ENCODE measurements around the gene HIGD2A. TPM values are rescaled to one million over a fixed set of nuclear protein-coding genes. Genes with fewer than 3 reads are reported as not detected.

Gene HIGD2A
- total RNA-seq, 6 donors from 2014 or later, result 46.5 to 108 (median 93.6) TPM

DNA sequence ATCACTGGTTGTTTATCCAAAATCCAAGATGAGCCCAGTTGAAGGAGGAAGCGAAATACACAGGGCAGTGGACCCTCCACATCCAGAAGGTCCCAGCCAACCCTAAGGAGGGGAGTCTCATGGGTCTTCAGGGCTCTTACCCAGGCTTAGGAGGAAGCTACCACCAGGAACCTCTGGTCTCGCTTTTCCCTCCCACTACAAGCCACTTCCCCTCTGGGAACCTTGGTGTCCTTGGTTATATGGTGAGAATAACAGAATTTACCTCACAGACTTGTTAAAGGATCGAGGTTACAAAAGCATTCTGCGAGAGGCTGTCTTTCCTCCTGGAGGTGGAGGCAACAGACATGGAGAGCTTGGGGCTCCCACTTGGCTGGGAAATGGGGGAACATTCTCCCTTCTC lies 3.4 kb downstream of the HIGD2A start:
- Histone ChIP-seq H3K4me3 (no peak overlapping the region), H3K27me3 (no peaks in the 10 kb centered on the region), H3K36me3 (peaks cover 0 to 58% (median 35%) of the 10 kb centered on the region in 4 donors), H3K9me3 (no peaks in the 10 kb centered on the region), H3K4me1 (peaks cover 12 to 28% (median 18%) of the 10 kb centered on the region in 4 donors), H3K27ac (no peak overlapping the region)
- DNase-seq, result no peak
- no peak for ATAC-seq (ENCODE audit: low FRiP score in 2 of 2)
- WGBS, 2 donors, result 68 to 74% methylated on average over 4 of the region's 4 CpGs
- no peak for TF ChIP-seq CTCF (IDR thresholded peaks at IDR 0.05)
- TF ChIP-seq EP300 (IDR thresholded peaks at IDR 0.05), result no peak
- no peak for TF ChIP-seq POLR2A (IDR thresholded peaks at IDR 0.05)
- TF ChIP-seq POLR2AphosphoS5 (IDR thresholded peaks at IDR 0.05), result no peak

GRCh38 chr5:176392526-176392925 lies 4.0 kb downstream of the HIGD2A start:
- Histone ChIP-seq H3K36me3 (peaks cover 0 to 61% (median 36%) of the 10 kb centered on the region in 4 donors), H3K4me1 (peaks cover 7 to 23% (median 13%) of the 10 kb centered on the region in 4 donors), H3K4me3 (no peak overlapping the region), H3K27me3 (no peaks in the 10 kb centered on the region), H3K27ac (no peak overlapping the region), H3K9me3 (no peaks in the 10 kb centered on the region)
- 94 to 98% methylated on average over 6 to 11 of the region's 11 CpGs for WGBS, 2 donors
- no peak for ATAC-seq (ENCODE audit: low FRiP score in 2 of 2)
- DNase-seq, result peak in 1 of 2 donors; percentile 70
- TF ChIP-seq EP300 (IDR thresholded peaks at IDR 0.05), result no peak
- no peak for TF ChIP-seq CTCF (IDR thresholded peaks at IDR 0.05)
- no peak for TF ChIP-seq POLR2A (IDR thresholded peaks at IDR 0.05)
- no peak for TF ChIP-seq POLR2AphosphoS5 (IDR thresholded peaks at IDR 0.05)

GRCh38 chr5:176394096-176394495 lies 5.5 kb downstream of the HIGD2A start:
- Histone ChIP-seq H3K27me3 (no peaks in the 10 kb centered on the region), H3K36me3 (peaks cover 0 to 72% (median 39%) of the 10 kb centered on the region in 4 donors), H3K9me3 (no peaks in the 10 kb centered on the region), H3K27ac (no peak overlapping the region), H3K4me1 (peaks cover 5 to 15% (median 9%) of the 10 kb centered on the region in 4 donors), H3K4me3 (no peak overlapping the region)
- 90 to 94% methylated on average over 6 to 9 of the region's 9 CpGs for WGBS, 2 donors
- ATAC-seq (ENCODE audit: low FRiP score in 2 of 2) (no peak), DNase-seq (no peak)
- TF ChIP-seq POLR2AphosphoS5 (IDR thresholded peaks at IDR 0.05) (no peak), EP300 (IDR thresholded peaks at IDR 0.05) (no peak), POLR2A (IDR thresholded peaks at IDR 0.05) (no peak), CTCF (IDR thresholded peaks at IDR 0.05) (no peak)

- 84 to 96% methylated on average over 5 to 11 of the region's 11 CpGs for WGBS, 2 donors
- ATAC-seq (ENCODE audit: low FRiP score in 2 of 2) (peak; percentile 12 to 34), DNase-seq (no peak)
- Histone ChIP-seq H3K36me3 (peaks cover 0 to 73% (median 39%) of the 10 kb centered on the region in 4 donors), H3K27ac (peak overlapping the region in 1 of 4 donors; percentile 11), H3K4me1 (peaks cover 0 to 5% (median 1%) of the 10 kb centered on the region in 4 donors), H3K27me3 (no peaks in the 10 kb centered on the region), H3K4me3 (no peak overlapping the region), H3K9me3 (no peaks in the 10 kb centered on the region)
- TF ChIP-seq EP300 (IDR thresholded peaks at IDR 0.05) (no peak), POLR2A (IDR thresholded peaks at IDR 0.05) (no peak), CTCF (IDR thresholded peaks at IDR 0.05) (no peak)
These were observed 6.5 kb downstream of the HIGD2A start for GRCh38 chr5:176394881-176395675.
